PC-9 (cell line): Measurements from ENCODE around the gene PARP9. TPM values are rescaled to one million over a fixed set of nuclear protein-coding genes. Genes with fewer than 3 reads are reported as not detected.

ENCODE experiments used
- BruUV-seq: library from RNA; stranded (reverse); fragments of 400-500 nt; replicated peaks from 2 replicates; lab custom pipeline; 2021; lab: Mats Ljungman, UMichigan
- CTCF ChIA-PET: fragments of 300-600 bp; sonication (Branson Sonifier 250); formaldehyde crosslinking; loops from one replicate; lab custom pipeline; 2022; ENCODE audit warnings: antibody characterized with exemption; lab: Charles Lee
- POLR2A ChIA-PET: fragments of 300-600 bp; sonication (Branson Sonifier 250); formaldehyde crosslinking; loops from one replicate; lab custom pipeline; 2022; ENCODE audit warnings: antibody characterized with exemption; ENCODE audit not compliant: unreplicated experiment; lab: Charles Lee
- DNase-seq, 2 experiments: peaks; one replicate each; pipeline versions ENCODE4 v3.0.0 to v3.0.0-alpha.2; 2015 to 2022; ENCODE audit warnings: mixed read lengths in 1 of 2
- H2AFZ ChIP-seq: fragments of 200-600 bp; sonication (generic); 2 replicates; pipeline ENCODE4 v1.8.1; 2017; ENCODE audit warnings: antibody characterized with exemption
- H3F3A ChIP-seq: fragments of 200-600 bp; sonication (generic); 2 replicates; pipeline ENCODE4 v1.8.1; 2017; ENCODE audit warnings: antibody characterized with exemption, mild to moderate bottlenecking, low read depth; ENCODE audit not compliant: insufficient read depth
- H3K27ac ChIP-seq: fragments of 200-600 bp; sonication (generic); 2 replicates; pipeline ENCODE4 v1.6.1; 2016; ENCODE audit warnings: mixed run types
- H3K27me3 ChIP-seq: fragments of 200-600 bp; sonication (generic); 2 replicates; pipeline ENCODE4 v1.6.1; 2016; ENCODE audit warnings: low read depth, mixed run types; ENCODE audit not compliant: insufficient read depth
- H3K36me3 ChIP-seq: fragments of 200-600 bp; sonication (generic); 2 replicates; pipeline ENCODE4 v1.6.1; 2016; ENCODE audit warnings: low read depth, mixed run types
- H3K4me1 ChIP-seq: fragments of 200-600 bp; sonication (generic); replicated peaks from 2 replicates; pipeline ENCODE4 v1.6.1; 2016; ENCODE audit warnings: mixed run types; ENCODE audit not compliant: insufficient read depth
- H3K4me2 ChIP-seq: fragments of 200-600 bp; sonication (generic); 2 replicates; pipeline ENCODE4 v1.6.1; 2017; ENCODE audit warnings: mixed run types
- H3K4me3 ChIP-seq: fragments of 200-600 bp; sonication (generic); 2 replicates; pipeline ENCODE4 v1.6.1; 2016; ENCODE audit warnings: mixed run types
- H3K79me2 ChIP-seq: fragments of 200-600 bp; sonication (generic); 2 replicates; pipeline ENCODE4 v1.6.1; 2017; ENCODE audit warnings: low read depth, mixed run types
- H3K9me2 ChIP-seq: fragments of 200-600 bp; sonication (generic); 2 replicates; pipeline ENCODE4 v1.8.1; 2017; ENCODE audit warnings: mild to moderate bottlenecking; ENCODE audit not compliant: insufficient read depth
- H3K9me3 ChIP-seq: fragments of 200-600 bp; sonication (generic); 2 replicates; pipeline ENCODE4 v1.8.1; 2016; ENCODE audit warnings: low read depth; ENCODE audit not compliant: insufficient read depth
- H4K20me1 ChIP-seq: fragments of 200-600 bp; sonication (generic); 2 replicates; pipeline ENCODE4 v1.8.1; 2017; ENCODE audit not compliant: insufficient read depth
- EZH2 ChIP-seq: fragments of 200-600 bp; sonication (generic); IDR thresholded peaks from 2 replicates; pipeline ENCODE4 v1.8.0; 2017; ENCODE audit warnings: antibody characterized with exemption, low read depth
- intact Hi-C: fragments of 100-400 bp; cut with micrococcal nuclease; formaldehyde crosslinking; loops from one replicate; pipeline ENCODE4 v1.10.0; 2022; ENCODE audit not compliant: unreplicated experiment
- total RNA-seq: library from RNA; stranded (reverse); gene quantifications from 2 replicates; pipeline ENCODE4 v1.2.3, GENCODE V29; 2021
- TF ChIP-seq, protein P1 (sequence below): fragments of 200-600 bp; sonication (generic); conservative IDR thresholded peaks from 2 replicates; pipeline ENCODE4 v1.6.1; 2017; ENCODE audit warnings: mixed run types, antibody characterized with exemption, mild to moderate bottlenecking, moderate library complexity

PARP9 gene
- total RNA-seq, 1 experiment from 2014 or later, result 21.1 TPM

DNA sequence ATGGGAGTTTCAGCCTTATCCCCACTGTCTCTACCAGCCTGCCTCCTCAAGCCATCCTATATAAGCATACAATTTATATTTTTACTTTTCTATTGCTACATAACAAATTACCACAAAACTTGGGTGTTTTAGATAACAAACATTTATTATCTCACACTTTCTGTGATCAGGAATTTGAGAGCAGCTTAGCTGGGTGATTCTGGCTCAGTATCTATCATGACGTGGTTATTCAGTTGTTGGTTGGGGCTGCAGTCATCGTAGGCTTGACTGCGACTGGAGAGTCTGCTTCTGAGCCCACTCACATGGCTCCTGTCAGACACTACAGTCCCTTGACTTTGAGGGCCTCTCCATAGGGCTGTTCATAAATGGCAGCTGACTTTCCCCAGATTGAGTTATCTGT lies 34.1 kb upstream of the PARP9 start:
- no peaks in the 10 kb centered on the region for H4K20me1 ChIP-seq
- H3K79me2 ChIP-seq, result no peaks in the 10 kb centered on the region
- no TSS peak for BruUV-seq
- no peaks in the 10 kb centered on the region for H3K9me2 ChIP-seq
- no peaks in the 10 kb centered on the region for H3F3A ChIP-seq
- H3K4me3 ChIP-seq, result no peak overlapping the region
- no peak overlapping the region for H3K4me2 ChIP-seq
- TF ChIP-seq EZH2, result no peak
- TF ChIP-seq, protein P1, sequence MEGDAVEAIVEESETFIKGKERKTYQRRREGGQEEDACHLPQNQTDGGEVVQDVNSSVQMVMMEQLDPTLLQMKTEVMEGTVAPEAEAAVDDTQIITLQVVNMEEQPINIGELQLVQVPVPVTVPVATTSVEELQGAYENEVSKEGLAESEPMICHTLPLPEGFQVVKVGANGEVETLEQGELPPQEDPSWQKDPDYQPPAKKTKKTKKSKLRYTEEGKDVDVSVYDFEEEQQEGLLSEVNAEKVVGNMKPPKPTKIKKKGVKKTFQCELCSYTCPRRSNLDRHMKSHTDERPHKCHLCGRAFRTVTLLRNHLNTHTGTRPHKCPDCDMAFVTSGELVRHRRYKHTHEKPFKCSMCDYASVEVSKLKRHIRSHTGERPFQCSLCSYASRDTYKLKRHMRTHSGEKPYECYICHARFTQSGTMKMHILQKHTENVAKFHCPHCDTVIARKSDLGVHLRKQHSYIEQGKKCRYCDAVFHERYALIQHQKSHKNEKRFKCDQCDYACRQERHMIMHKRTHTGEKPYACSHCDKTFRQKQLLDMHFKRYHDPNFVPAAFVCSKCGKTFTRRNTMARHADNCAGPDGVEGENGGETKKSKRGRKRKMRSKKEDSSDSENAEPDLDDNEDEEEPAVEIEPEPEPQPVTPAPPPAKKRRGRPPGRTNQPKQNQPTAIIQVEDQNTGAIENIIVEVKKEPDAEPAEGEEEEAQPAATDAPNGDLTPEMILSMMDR, result no peak
- intact Hi-C loops, result no loop called here
- H3K4me1 ChIP-seq, result no peaks in the 10 kb centered on the region
- no peaks in the 10 kb centered on the region for H3K9me3 ChIP-seq
- CTCF ChIA-PET, result no interaction called here
- no peak overlapping the region for H2AFZ ChIP-seq
- no peaks in the 10 kb centered on the region for H3K27me3 ChIP-seq
- no peak overlapping the region for H3K27ac ChIP-seq
- POLR2A ChIA-PET, result no interaction called here
- DNase-seq, result no peak
- no peaks in the 10 kb centered on the region for H3K36me3 ChIP-seq

DNA sequence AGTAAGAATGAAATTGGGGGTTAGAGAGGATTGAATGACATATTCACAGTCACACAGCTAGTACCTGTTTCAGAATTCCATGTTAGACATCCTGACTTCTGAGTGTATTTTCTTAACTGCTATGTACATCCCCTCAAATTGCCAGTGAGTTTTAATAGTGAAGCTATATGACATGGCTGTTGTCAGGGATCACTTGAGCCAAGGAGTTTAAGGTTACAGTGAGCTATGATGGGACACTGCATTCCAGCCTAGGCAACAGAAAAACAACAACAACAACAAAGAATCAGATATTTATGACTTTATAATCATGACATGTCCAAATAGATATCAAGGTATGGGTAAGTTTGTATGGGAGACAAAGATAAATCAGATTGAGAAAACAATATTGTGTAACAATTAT lies 29.9 kb upstream of the PARP9 start:
- no peaks in the 10 kb centered on the region for H3K4me1 ChIP-seq
- no peaks in the 10 kb centered on the region for H3K9me3 ChIP-seq
- H3K27ac ChIP-seq, result no peak overlapping the region
- H3K4me3 ChIP-seq, result no peak overlapping the region
- ChIA-PET CTCF (no interaction called here), POLR2A (no interaction called here)
- no TSS peak for BruUV-seq
- TF ChIP-seq, protein P1, result no peak
- no peak for TF ChIP-seq EZH2
- H4K20me1 ChIP-seq, result no peaks in the 10 kb centered on the region
- no peaks in the 10 kb centered on the region for H3K36me3 ChIP-seq
- intact Hi-C loops, result no loop called here
- H3K79me2 ChIP-seq, result no peaks in the 10 kb centered on the region
- H3F3A ChIP-seq, result no peaks in the 10 kb centered on the region
- no peaks in the 10 kb centered on the region for H3K9me2 ChIP-seq
- no peak overlapping the region for H2AFZ ChIP-seq
- no peaks in the 10 kb centered on the region for H3K27me3 ChIP-seq
- H3K4me2 ChIP-seq, result no peak overlapping the region
- no peak for DNase-seq

DNA sequence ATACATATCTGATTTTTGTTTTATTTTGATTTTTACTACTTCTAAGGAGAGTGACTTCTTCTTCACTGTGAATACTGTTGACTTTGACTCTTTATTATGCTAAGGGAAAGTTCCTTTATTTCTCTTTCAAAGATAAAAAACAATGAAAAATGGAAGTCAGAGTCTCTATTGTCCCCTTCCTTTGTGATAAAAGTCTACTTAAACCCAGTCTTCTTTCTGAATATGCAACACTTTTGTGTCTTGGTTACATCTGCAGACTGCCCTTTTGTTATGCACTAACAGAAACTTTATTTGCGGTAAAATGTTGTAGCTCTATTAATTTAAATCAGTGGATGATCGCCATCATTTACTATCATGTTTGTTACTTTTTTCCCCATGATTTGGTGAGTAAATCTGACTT lies 26.5 kb upstream of the PARP9 start:
- POLR2A ChIA-PET, result no interaction called here
- Histone ChIP-seq H3F3A (no peaks in the 10 kb centered on the region), H3K4me2 (no peak overlapping the region), H2AFZ (no peak overlapping the region), H3K9me2 (no peaks in the 10 kb centered on the region), H3K4me1 (no peaks in the 10 kb centered on the region), H3K27me3 (no peaks in the 10 kb centered on the region), H4K20me1 (no peaks in the 10 kb centered on the region), H3K9me3 (no peaks in the 10 kb centered on the region), H3K4me3 (no peak overlapping the region), H3K79me2 (no peaks in the 10 kb centered on the region), H3K36me3 (no peaks in the 10 kb centered on the region), H3K27ac (no peak overlapping the region)
- intact Hi-C loops, result no loop called here
- BruUV-seq, result no TSS peak
- CTCF ChIA-PET, result no interaction called here
- no peak for TF ChIP-seq EZH2
- TF ChIP-seq, protein P1, result no peak
- DNase-seq, result no peak
